Peyer's patch (tissue), 4 donors: ENCODE data around the gene INTS4. TPM values are rescaled to one million over a fixed set of nuclear protein-coding genes. Genes with fewer than 3 reads are reported as not detected.

Experiments used
- DNase-seq, 3 donors: peaks; one replicate each; pipeline ENCODE4 v3.0.0-alpha.2; 2017 to 2019
- H3K27ac ChIP-seq, 4 donors: fragments of 200-600 bp; sonication (generic); one replicate each; pipeline ENCODE4 v1.5.1; 2016 to 2019
- H3K27me3 ChIP-seq, 2 donors: fragments of 200-600 bp; sonication (generic); one replicate each; pipeline ENCODE4 v1.5.1; 2019
- H3K36me3 ChIP-seq, 3 donors: fragments of 200-600 bp; sonication (generic); one replicate each; pipeline ENCODE4 v1.5.1; 2016 to 2019
- H3K4me1 ChIP-seq, 4 donors: fragments of 200-600 bp; sonication (generic); one replicate each; pipeline ENCODE4 v1.5.1; 2016 to 2019
- H3K4me3 ChIP-seq, 4 donors: fragments of 200-600 bp; sonication (generic); 1 replicate in 3 of 4; 2 replicates in 1 of 4; pipeline ENCODE4 v1.5.1; 2016 to 2019; ENCODE audit warnings: mild to moderate bottlenecking in 1 of 4
- H3K9me3 ChIP-seq, 4 donors: fragments of 200-600 bp; sonication (generic); one replicate each; pipeline ENCODE4 v1.5.1; 2016 to 2019; ENCODE audit warnings: mild to moderate bottlenecking in 1 of 4
- CTCF ChIP-seq, 6 experiments: fragments of 450-650 bp in 4 of 6; fragments of 200-600 bp in 2 of 6; sonication (generic) in 1 of 6; IDR thresholded peaks; one replicate each; pipeline ENCODE4 v1.5.1; 2017 to 2019; ENCODE audit warnings: antibody characterized with exemption in 6 of 6, mild to moderate bottlenecking in 3 of 6, moderate library complexity in 1 of 6
- POLR2A ChIP-seq, 2 donors: fragments of 450-650 bp; IDR thresholded peaks; one replicate each; pipeline ENCODE4 v1.5.1; 2017; ENCODE audit warnings: antibody characterized with exemption in 2 of 2, mild to moderate bottlenecking in 2 of 2, moderate library complexity in 2 of 2
- total RNA-seq, 4 donors: library from RNA; depleted of rRNA; stranded (reverse); fragments of >200 nt; gene quantifications; one replicate each; pipeline ENCODE4 v1.1.0, GENCODE V29; 2016

Gene INTS4
- total RNA-seq, 4 donors from 2014 or later, result 38.9 to 68.5 (median 57.5) TPM

- Histone ChIP-seq H3K27me3 (no peaks in the 10 kb centered on the region), H3K9me3 (no peaks in the 10 kb centered on the region), H3K27ac (peak overlapping the region in 2 of 4 donors; percentile 34 to 55), H3K36me3 (no peaks in the 10 kb centered on the region), H3K4me1 (peaks cover 0 to 18% (median 5%) of the 10 kb centered on the region in 4 donors), H3K4me3 (peak overlapping the region in 1 of 4 donors; percentile 18)
- no peak for DNase-seq
- TF ChIP-seq POLR2A (IDR thresholded peaks at IDR 0.05), result no peak
- no peak for TF ChIP-seq CTCF (IDR thresholded peaks at IDR 0.05)
These were observed 45.0 kb upstream of the INTS4 start for GRCh38 chr11:78039391-78039918.

- H3K27ac ChIP-seq, result peak overlapping the region in 2 of 4 donors; percentile 43 to 55
- no peak overlapping the region for H3K4me3 ChIP-seq
- H3K9me3 ChIP-seq, result no peaks in the 10 kb centered on the region
- no peaks in the 10 kb centered on the region for H3K27me3 ChIP-seq
- peak in 2 of 3 donors; percentile 54 to 59 for DNase-seq
- no peaks in the 10 kb centered on the region for H3K36me3 ChIP-seq
- TF ChIP-seq POLR2A (IDR thresholded peaks at IDR 0.05), result no peak
- no peak for TF ChIP-seq CTCF (IDR thresholded peaks at IDR 0.05)
- peaks cover 0 to 18% (median 5%) of the 10 kb centered on the region in 4 donors for H3K4me1 ChIP-seq
These were observed 44.3 kb upstream of the INTS4 start for GRCh38 chr11:78038697-78039313.

- no peaks in the 10 kb centered on the region for H3K36me3 ChIP-seq
- no peak for DNase-seq
- H3K27ac ChIP-seq, result peak overlapping the region in 1 of 4 donors; percentile 43
- no peaks in the 10 kb centered on the region for H3K27me3 ChIP-seq
- TF ChIP-seq POLR2A (IDR thresholded peaks at IDR 0.05), result no peak
- TF ChIP-seq CTCF (IDR thresholded peaks at IDR 0.05), result no peak
- H3K9me3 ChIP-seq, result no peaks in the 10 kb centered on the region
- peaks cover 0 to 18% (median 5%) of the 10 kb centered on the region in 4 donors for H3K4me1 ChIP-seq
- H3K4me3 ChIP-seq, result no peak overlapping the region
These were observed 43.6 kb upstream of the INTS4 start for GRCh38 chr11:78037825-78038620.

- Histone ChIP-seq H3K4me1 (peaks cover 0 to 18% (median 5%) of the 10 kb centered on the region in 4 donors), H3K36me3 (no peaks in the 10 kb centered on the region), H3K9me3 (no peaks in the 10 kb centered on the region), H3K4me3 (no peak overlapping the region), H3K27me3 (no peaks in the 10 kb centered on the region), H3K27ac (peak overlapping the region in 2 of 4 donors; percentile 6 to 35)
- no peak for TF ChIP-seq POLR2A (IDR thresholded peaks at IDR 0.05)
- TF ChIP-seq CTCF (IDR thresholded peaks at IDR 0.05), result no peak
- peak in 2 of 3 donors; percentile 61 to 76 for DNase-seq
These were observed 42.6 kb upstream of the INTS4 start for GRCh38 chr11:78037056-78037455.

GRCh38 chr11:78036313-78036712 lies 41.8 kb upstream of the INTS4 start:
- Histone ChIP-seq H3K36me3 (no peaks in the 10 kb centered on the region), H3K9me3 (no peaks in the 10 kb centered on the region), H3K4me1 (peaks cover 0 to 18% (median 5%) of the 10 kb centered on the region in 4 donors), H3K27me3 (no peaks in the 10 kb centered on the region), H3K4me3 (no peak overlapping the region), H3K27ac (peak overlapping the region in 1 of 4 donors; percentile 6)
- TF ChIP-seq CTCF (IDR thresholded peaks at IDR 0.05) (no peak), POLR2A (IDR thresholded peaks at IDR 0.05) (no peak)
- DNase-seq, result no peak
